ENCODE data around the gene CISD1.
"Not testable (repeated sequence)": the region's sequence is repeated elsewhere in the genome, so short reads cannot be mapped to it uniquely, and the experiment has no call there.

DNA sequence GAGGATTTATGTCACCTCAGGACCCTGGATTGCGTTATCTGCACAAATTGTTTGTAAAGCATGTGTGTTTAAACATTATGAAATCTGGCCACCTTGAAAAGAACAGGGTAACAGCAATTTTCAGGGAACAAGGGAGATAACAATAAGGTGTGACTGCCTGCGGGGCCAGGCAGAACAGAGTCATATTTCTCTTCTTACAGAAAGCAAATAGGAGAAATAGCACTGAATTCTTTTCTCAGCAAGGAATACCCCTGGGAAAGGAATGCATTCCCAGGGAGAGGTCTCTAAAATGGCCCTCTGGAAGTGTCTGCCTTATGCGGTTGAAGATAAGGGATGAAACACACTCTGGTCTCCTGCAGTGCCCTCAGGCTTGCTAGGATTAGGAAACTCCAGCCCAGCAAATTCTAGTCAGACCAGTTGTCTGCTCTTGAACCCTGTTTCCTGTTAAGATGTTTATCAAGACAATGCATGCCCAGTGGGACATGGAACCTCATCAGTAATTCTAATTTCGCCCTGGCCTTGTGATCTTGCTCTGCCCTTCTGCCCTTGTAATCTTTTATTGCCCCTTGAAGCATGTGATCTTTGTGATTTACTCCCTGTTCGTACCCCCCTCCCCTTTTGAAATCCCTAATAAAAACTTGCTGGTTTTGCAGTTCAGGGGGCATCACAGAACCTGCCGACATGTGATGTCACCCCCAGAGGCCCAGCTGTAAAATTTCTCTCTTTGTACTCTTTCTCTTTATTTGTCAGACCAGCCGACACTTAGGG, 12.8 kb upstream of the CISD1 start:
- TF ChIP-seq POLR2A, EP300 (IDR thresholded peaks at IDR 0.05): not testable (repeated sequence)
- TF ChIP-seq, protein P1, sequence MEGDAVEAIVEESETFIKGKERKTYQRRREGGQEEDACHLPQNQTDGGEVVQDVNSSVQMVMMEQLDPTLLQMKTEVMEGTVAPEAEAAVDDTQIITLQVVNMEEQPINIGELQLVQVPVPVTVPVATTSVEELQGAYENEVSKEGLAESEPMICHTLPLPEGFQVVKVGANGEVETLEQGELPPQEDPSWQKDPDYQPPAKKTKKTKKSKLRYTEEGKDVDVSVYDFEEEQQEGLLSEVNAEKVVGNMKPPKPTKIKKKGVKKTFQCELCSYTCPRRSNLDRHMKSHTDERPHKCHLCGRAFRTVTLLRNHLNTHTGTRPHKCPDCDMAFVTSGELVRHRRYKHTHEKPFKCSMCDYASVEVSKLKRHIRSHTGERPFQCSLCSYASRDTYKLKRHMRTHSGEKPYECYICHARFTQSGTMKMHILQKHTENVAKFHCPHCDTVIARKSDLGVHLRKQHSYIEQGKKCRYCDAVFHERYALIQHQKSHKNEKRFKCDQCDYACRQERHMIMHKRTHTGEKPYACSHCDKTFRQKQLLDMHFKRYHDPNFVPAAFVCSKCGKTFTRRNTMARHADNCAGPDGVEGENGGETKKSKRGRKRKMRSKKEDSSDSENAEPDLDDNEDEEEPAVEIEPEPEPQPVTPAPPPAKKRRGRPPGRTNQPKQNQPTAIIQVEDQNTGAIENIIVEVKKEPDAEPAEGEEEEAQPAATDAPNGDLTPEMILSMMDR (IDR thresholded peaks at IDR 0.05): not testable (repeated sequence)
